Thyroid gland (tissue), 4 donors: ENCODE results near the gene WHRN. TPM values are rescaled to one million over a fixed set of nuclear protein-coding genes. Genes with fewer than 3 reads are reported as not detected.

Experiments used
- DNase-seq, 2 donors: peaks; one replicate each; pipeline ENCODE4 v3.0.0-alpha.2; 2019
- H3K27ac ChIP-seq, 3 donors: fragments of 200-600 bp; sonication (generic); 1 replicate in 2 of 3; 2 replicates in 1 of 3; pipeline ENCODE4 v1.5.1; 2016 to 2019; ENCODE audit warnings: mild to moderate bottlenecking in 1 of 3, moderate library complexity in 1 of 3
- H3K27me3 ChIP-seq: fragments of 200-600 bp; sonication (generic); one replicate; pipeline ENCODE4 v1.5.1; 2019
- H3K36me3 ChIP-seq, 2 donors: fragments of 200-600 bp; sonication (generic); one replicate each; pipeline ENCODE4 v1.5.1; 2016 to 2019
- H3K4me1 ChIP-seq, 2 donors: fragments of 200-600 bp; sonication (generic); one replicate each; pipeline ENCODE4 v1.5.1; 2017 to 2019
- H3K4me3 ChIP-seq, 3 donors: fragments of 200-600 bp; sonication (generic); replicated peaks in 1 of 3; 1 replicate in 2 of 3; 2 replicates in 1 of 3; pipeline ENCODE4 v1.5.1; 2016; ENCODE audit warnings: mild to moderate bottlenecking in 1 of 3
- H3K9me3 ChIP-seq: fragments of 200-600 bp; sonication (generic); one replicate; pipeline ENCODE4 v1.5.1; 2017
- CTCF ChIP-seq, 6 experiments: fragments of 200-600 bp in 3 of 6; fragments of 450-650 bp in 3 of 6; sonication (generic) in 3 of 6; IDR thresholded peaks; one replicate each; pipeline ENCODE4 v1.5.1; 2016 to 2019; ENCODE audit warnings: antibody characterized with exemption in 6 of 6, mild to moderate bottlenecking in 2 of 6, inconsistent platforms in 1 of 6, moderate library complexity in 1 of 6
- POLR2A ChIP-seq, 2 donors: fragments of 450-650 bp; IDR thresholded peaks; one replicate each; pipeline ENCODE4 v1.6.1; 2017; ENCODE audit warnings: antibody characterized with exemption in 2 of 2, mild to moderate bottlenecking in 2 of 2, moderate library complexity in 1 of 2
- WGBS, 2 donors: methylation state at CpG; one replicate each; pipeline ENCODE4 v1.1.5; 2017; 5-methylcytosine and 5-hydroxymethylcytosine counted together
- intact Hi-C: fragments of 100-400 bp; cut with DNase I; formaldehyde crosslinking; loops from one replicate; pipeline ENCODE4 v1.15.1; 2023
- total RNA-seq, 4 donors: library from RNA; depleted of rRNA; stranded (reverse); fragments of >200 nt; gene quantifications; one replicate each; pipeline ENCODE4 v1.2.3, GENCODE V29; 2016

WHRN gene
- total RNA-seq, 4 donors from 2014 or later: 7.4 to 13.0 (median 10.9) TPM

GRCh38 chr9:114483499-114483898, 21.8 kb downstream of the WHRN start:
- intact Hi-C loops: no loop called here

GRCh38 chr9:114482593-114482992, 22.7 kb downstream of the WHRN start:
- no peak overlapping the region for H3K4me3 ChIP-seq
- DNase-seq: no peak
- H3K36me3 ChIP-seq: no peaks in the 10 kb centered on the region
- 73 to 77% methylated on average over 10 of the region's 10 CpGs for WGBS, 2 donors
- TF ChIP-seq POLR2A (IDR thresholded peaks at IDR 0.05): no peak
- no peaks in the 10 kb centered on the region for H3K27me3 ChIP-seq
- H3K9me3 ChIP-seq: no peaks in the 10 kb centered on the region
- H3K27ac ChIP-seq: no peak overlapping the region
- intact Hi-C loops: no loop called here
- H3K4me1 ChIP-seq: no peaks in the 10 kb centered on the region

More at GRCh38 chr9:114483499-114483898, 21.8 kb downstream of the WHRN start:
- Histone ChIP-seq H3K27ac (no peak overlapping the region), H3K4me1 (no peaks in the 10 kb centered on the region), H3K4me3 (no peak overlapping the region), H3K9me3 (no peaks in the 10 kb centered on the region), H3K27me3 (no peaks in the 10 kb centered on the region), H3K36me3 (no peaks in the 10 kb centered on the region)
- 92 to 93% methylated on average over 3 of the region's 3 CpGs for WGBS, 2 donors
- TF ChIP-seq CTCF (IDR thresholded peaks at IDR 0.05) (no peak), POLR2A (IDR thresholded peaks at IDR 0.05) (no peak)
- no peak for DNase-seq

GRCh38 chr9:114481789-114482188, 23.5 kb downstream of the WHRN start:
- TF ChIP-seq POLR2A (IDR thresholded peaks at IDR 0.05) (no peak), CTCF (IDR thresholded peaks at IDR 0.05) (no peak)
- 88 to 89% methylated on average over 4 to 5 of the region's 5 CpGs for WGBS, 2 donors

GRCh38 chr9:114480746-114481435, 24.4 kb downstream of the WHRN start:
- no peak overlapping the region for H3K27ac ChIP-seq
- H3K4me1 ChIP-seq: no peaks in the 10 kb centered on the region
- intact Hi-C loops: no loop called here
- H3K4me3 ChIP-seq: no peak overlapping the region
- WGBS, 2 donors: 78 to 88% methylated on average over 4 of the region's 4 CpGs
- DNase-seq: no peak
- H3K27me3 ChIP-seq: no peaks in the 10 kb centered on the region
- H3K36me3 ChIP-seq: no peaks in the 10 kb centered on the region
- no peaks in the 10 kb centered on the region for H3K9me3 ChIP-seq
- TF ChIP-seq POLR2A (IDR thresholded peaks at IDR 0.05) (no peak), CTCF (IDR thresholded peaks at IDR 0.05) (no peak)

More at GRCh38 chr9:114481789-114482188, 23.5 kb downstream of the WHRN start:
- DNase-seq: no peak
- no peak overlapping the region for H3K4me3 ChIP-seq
- H3K27me3 ChIP-seq: no peaks in the 10 kb centered on the region
- no peaks in the 10 kb centered on the region for H3K9me3 ChIP-seq
- intact Hi-C loops: no loop called here
- H3K4me1 ChIP-seq: no peaks in the 10 kb centered on the region
- H3K27ac ChIP-seq: no peak overlapping the region
- H3K36me3 ChIP-seq: no peaks in the 10 kb centered on the region

- H3K4me1 ChIP-seq: no peaks in the 10 kb centered on the region
- H3K27me3 ChIP-seq: no peaks in the 10 kb centered on the region
- H3K36me3 ChIP-seq: no peaks in the 10 kb centered on the region
- no peak for TF ChIP-seq CTCF (IDR thresholded peaks at IDR 0.05)
- no peak for TF ChIP-seq POLR2A (IDR thresholded peaks at IDR 0.05)
- intact Hi-C loops: no loop called here
- no peak overlapping the region for H3K27ac ChIP-seq
- 85 to 88% methylated on average over 6 of the region's 6 CpGs for WGBS, 2 donors
- no peak for DNase-seq
- no peaks in the 10 kb centered on the region for H3K9me3 ChIP-seq
- no peak overlapping the region for H3K4me3 ChIP-seq
Observed at GRCh38 chr9:114478871-114479270, 26.4 kb downstream of the WHRN start.
